ENCODE measurements around the gene CHL1.

Gene CHL1

DNA sequence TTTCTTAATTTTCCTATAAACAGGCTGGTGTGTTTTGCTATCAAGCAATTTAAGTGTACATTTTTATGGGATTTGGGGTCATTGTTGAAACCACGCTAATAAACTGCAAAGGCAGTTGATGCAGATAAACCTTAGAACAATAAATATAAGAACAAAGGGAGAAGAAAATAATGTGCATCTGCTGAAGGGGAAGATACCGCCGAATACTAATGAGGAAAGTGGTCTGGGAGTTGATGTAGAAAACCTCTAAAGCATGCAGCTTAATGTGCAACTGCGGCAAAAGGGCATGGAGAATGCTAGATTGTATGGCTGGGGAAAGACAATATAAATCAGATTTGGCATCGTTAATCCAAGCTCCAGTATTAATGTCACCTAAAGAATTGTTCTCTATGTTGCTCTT, 29.8 kb upstream of the CHL1 start:
- no peaks in the 10 kb centered on the region for H3K9me3 ChIP-seq (ENCODE audit: severe bottlenecking)
- no peaks in the 10 kb centered on the region for H3K27me3 ChIP-seq (ENCODE audit: insufficient read depth, poor library complexity, severe bottlenecking)
- H3K27ac ChIP-seq (ENCODE audit: poor library complexity, severe bottlenecking): no peak overlapping the region
- DNase-seq (ENCODE audit: low spot score): no peak
- H3K4me1 ChIP-seq (ENCODE audit: insufficient read depth, poor library complexity, severe bottlenecking): no peaks in the 10 kb centered on the region
- no peaks in the 10 kb centered on the region for H3K36me3 ChIP-seq (ENCODE audit: low read depth)
- ATAC-seq (ENCODE audit: low read depth): no peak
- no peak overlapping the region for H3K4me3 ChIP-seq (ENCODE audit: severe bottlenecking)
- TF ChIP-seq, protein P1, sequence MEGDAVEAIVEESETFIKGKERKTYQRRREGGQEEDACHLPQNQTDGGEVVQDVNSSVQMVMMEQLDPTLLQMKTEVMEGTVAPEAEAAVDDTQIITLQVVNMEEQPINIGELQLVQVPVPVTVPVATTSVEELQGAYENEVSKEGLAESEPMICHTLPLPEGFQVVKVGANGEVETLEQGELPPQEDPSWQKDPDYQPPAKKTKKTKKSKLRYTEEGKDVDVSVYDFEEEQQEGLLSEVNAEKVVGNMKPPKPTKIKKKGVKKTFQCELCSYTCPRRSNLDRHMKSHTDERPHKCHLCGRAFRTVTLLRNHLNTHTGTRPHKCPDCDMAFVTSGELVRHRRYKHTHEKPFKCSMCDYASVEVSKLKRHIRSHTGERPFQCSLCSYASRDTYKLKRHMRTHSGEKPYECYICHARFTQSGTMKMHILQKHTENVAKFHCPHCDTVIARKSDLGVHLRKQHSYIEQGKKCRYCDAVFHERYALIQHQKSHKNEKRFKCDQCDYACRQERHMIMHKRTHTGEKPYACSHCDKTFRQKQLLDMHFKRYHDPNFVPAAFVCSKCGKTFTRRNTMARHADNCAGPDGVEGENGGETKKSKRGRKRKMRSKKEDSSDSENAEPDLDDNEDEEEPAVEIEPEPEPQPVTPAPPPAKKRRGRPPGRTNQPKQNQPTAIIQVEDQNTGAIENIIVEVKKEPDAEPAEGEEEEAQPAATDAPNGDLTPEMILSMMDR (IDR thresholded peaks at IDR 0.05; ENCODE audit: poor library complexity, severe bottlenecking): no peak

DNA sequence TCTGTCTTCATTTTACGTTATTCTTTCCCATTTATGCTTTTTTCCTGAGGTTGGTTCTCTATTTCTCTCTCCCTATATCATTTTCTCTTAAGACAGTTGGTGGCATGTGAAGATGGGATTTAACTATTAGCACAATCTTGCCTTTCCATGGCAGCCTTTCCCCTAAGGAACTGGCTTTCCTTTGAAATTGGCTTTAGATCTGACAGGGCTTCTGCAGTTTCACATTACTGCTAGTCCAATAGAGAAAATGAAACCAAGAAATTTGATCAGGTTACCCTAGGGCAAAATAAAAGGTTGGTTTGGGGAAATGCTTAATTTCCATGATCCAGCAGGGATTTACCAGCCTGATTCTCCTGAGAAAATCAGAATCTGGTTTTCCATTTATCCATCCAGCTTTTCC, 22.7 kb upstream of the CHL1 start:
- ATAC-seq (ENCODE audit: low read depth): peak; percentile 40; the same call in 1 of the 3 replicates
- H3K27me3 ChIP-seq (ENCODE audit: insufficient read depth, poor library complexity, severe bottlenecking): no peaks in the 10 kb centered on the region
- TF ChIP-seq, protein P1 (IDR thresholded peaks at IDR 0.05; ENCODE audit: poor library complexity, severe bottlenecking): no peak
- no peaks in the 10 kb centered on the region for H3K9me3 ChIP-seq (ENCODE audit: severe bottlenecking)
- no peaks in the 10 kb centered on the region for H3K36me3 ChIP-seq (ENCODE audit: low read depth)
- H3K4me3 ChIP-seq (ENCODE audit: severe bottlenecking): no peak overlapping the region
- no peak overlapping the region for H3K27ac ChIP-seq (ENCODE audit: poor library complexity, severe bottlenecking)
- no peak for DNase-seq (ENCODE audit: low spot score)
- H3K4me1 ChIP-seq (ENCODE audit: insufficient read depth, poor library complexity, severe bottlenecking): no peaks in the 10 kb centered on the region

DNA sequence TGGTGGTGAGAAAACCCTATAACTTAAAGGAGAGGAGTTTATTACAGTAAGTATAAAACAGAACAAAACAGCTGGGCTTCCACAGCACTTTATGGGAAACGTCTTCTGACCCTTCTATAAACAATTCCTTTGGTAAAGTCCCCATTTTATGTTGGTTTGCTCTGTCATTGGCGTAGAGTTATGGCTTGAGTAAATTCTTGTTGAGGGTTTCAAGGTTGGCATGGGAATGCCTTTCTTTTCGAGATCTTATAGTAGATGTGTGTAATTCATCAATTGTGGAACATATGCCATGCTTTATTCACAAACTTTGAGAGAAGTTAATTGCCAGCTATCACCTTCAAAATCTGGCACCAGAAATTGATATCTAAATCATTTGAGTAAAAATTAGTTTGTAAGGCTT, 11.6 kb upstream of the CHL1 start:
- H3K27ac ChIP-seq (ENCODE audit: poor library complexity, severe bottlenecking): no peak overlapping the region
- no peaks in the 10 kb centered on the region for H3K36me3 ChIP-seq (ENCODE audit: low read depth)
- TF ChIP-seq, protein P1 (IDR thresholded peaks at IDR 0.05; ENCODE audit: poor library complexity, severe bottlenecking): no peak
- H3K9me3 ChIP-seq (ENCODE audit: severe bottlenecking): no peaks in the 10 kb centered on the region
- no peaks in the 10 kb centered on the region for H3K27me3 ChIP-seq (ENCODE audit: insufficient read depth, poor library complexity, severe bottlenecking)
- H3K4me1 ChIP-seq (ENCODE audit: insufficient read depth, poor library complexity, severe bottlenecking): no peaks in the 10 kb centered on the region
- no peak overlapping the region for H3K4me3 ChIP-seq (ENCODE audit: severe bottlenecking)
- ATAC-seq (ENCODE audit: low read depth) (no peak), DNase-seq (ENCODE audit: low spot score) (no peak)

DNA sequence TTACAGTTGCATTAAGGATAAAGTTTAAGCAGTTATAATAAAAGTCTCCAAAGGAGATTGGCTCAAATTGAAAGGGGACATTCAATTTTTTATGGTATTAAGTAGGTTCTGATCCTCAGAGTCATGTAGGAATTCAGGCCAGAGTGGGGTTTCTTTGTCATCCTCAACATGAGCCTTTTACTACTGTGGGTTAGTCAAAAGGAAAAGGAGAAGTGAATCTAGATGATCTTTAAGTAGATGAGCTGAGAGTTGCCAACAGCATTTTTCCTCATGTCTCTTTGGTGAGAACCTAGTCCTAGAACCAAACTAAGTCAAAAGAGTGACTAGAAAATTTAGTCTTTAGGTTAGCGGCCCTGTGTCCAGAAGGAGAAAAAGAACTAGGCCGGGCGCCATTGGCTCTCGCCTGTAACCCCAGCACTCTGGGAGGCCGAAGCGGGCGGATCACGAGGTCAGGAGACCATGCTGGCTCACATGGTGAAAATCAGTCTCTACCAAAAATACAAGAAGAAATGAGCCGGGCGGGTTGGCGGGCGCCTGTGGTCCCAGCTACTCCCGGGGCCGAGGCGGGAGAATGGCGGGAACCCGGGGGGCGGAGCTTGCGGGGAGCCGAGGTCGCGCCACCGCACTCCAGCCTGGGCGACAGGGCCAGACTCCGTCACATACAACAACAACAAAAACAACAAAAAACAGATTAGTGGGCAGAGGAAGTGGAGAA, 4.2 kb upstream of the CHL1 start:
- DNase-seq (ENCODE audit: low spot score) (no peak), ATAC-seq (ENCODE audit: low read depth) (no peak)
- TF ChIP-seq, protein P1 (IDR thresholded peaks at IDR 0.05; ENCODE audit: poor library complexity, severe bottlenecking): no peak
- H3K4me1 ChIP-seq (ENCODE audit: insufficient read depth, poor library complexity, severe bottlenecking): no peaks in the 10 kb centered on the region
- no peaks in the 10 kb centered on the region for H3K36me3 ChIP-seq (ENCODE audit: low read depth)
- H3K27ac ChIP-seq (ENCODE audit: poor library complexity, severe bottlenecking): no peak overlapping the region
- H3K27me3 ChIP-seq (ENCODE audit: insufficient read depth, poor library complexity, severe bottlenecking): peaks cover 30% of the 10 kb centered on the region
- no peaks in the 10 kb centered on the region for H3K9me3 ChIP-seq (ENCODE audit: severe bottlenecking)
- H3K4me3 ChIP-seq (ENCODE audit: severe bottlenecking): no peak overlapping the region

DNA sequence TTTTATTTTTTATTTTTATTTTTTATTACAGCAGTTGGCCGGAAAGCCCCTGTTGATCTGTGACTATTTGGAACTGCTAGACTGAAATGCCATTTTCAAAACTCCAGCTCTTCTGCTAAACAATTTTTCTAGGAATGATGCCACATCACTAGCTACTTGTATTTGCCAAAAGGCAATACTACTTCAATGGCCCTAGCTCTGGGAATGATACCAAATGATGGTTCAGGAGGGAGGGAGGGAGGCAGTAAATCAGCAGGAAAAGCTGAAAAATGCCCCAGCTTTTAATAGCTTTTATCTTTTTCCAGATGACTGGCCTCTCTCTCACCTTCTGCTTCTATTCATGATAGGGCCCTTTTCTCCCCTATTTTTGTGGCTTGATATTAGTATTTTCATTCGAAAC, 2.6 kb upstream of the CHL1 start:
- Histone ChIP-seq H3K27ac (ENCODE audit: poor library complexity, severe bottlenecking) (no peak overlapping the region), H3K4me3 (ENCODE audit: severe bottlenecking) (no peak overlapping the region), H3K9me3 (ENCODE audit: severe bottlenecking) (no peaks in the 10 kb centered on the region), H3K4me1 (ENCODE audit: insufficient read depth, poor library complexity, severe bottlenecking) (no peaks in the 10 kb centered on the region), H3K36me3 (ENCODE audit: low read depth) (no peaks in the 10 kb centered on the region), H3K27me3 (ENCODE audit: insufficient read depth, poor library complexity, severe bottlenecking) (peaks cover 44% of the 10 kb centered on the region)
- TF ChIP-seq, protein P1 (IDR thresholded peaks at IDR 0.05; ENCODE audit: poor library complexity, severe bottlenecking): no peak
- DNase-seq (ENCODE audit: low spot score) (no peak), ATAC-seq (ENCODE audit: low read depth) (no peak)
